NCI-H1417 treated with DMSO at 0.1 percent for 48 hours (cell line): ENCODE measurements around the gene SUMO1.
"Not testable (repeated sequence)": the region's sequence is repeated elsewhere in the genome, so short reads cannot be mapped to it uniquely, and the experiment has no call there.

Experiments
- DNase-seq: peaks from one replicate; lab custom pipeline; 2025; lab: John Stamatoyannopoulos, UW

Gene SUMO1

GRCh38 chr2:202238234-202239197 lies at the start of gene SUMO1:
Gene SUMO1, minus strand, starts transcription at chr2:202238597. Its CDS starts 146 bp downstream, at chr2:202238451.
- DNase-seq = peak; percentile 41

- DNase-seq = no peak
Observed at GRCh38 chr2:202286595-202286994, 48.2 kb upstream of the SUMO1 start.

DNA sequence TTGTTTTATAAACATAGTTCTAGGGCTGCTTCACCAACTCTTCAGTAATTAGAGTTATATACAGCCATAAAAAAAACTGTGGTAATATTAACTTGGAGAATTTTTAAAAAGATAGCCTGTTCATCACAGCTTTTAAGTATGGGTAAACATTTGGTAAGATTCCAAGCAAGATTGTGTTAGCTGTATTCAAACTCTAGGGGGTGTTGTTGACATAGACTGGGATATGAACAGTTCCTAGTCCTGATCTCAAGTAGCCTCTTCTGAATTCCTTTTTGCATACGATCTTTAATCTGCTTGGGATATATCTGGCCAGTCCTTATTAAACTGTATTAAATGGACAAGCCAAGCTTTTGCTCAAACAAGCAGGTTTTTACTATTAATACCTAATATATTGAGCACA lies 40.5 kb upstream of the SUMO1 start:
- no peak for DNase-seq

- no peak for DNase-seq
Observed at GRCh38 chr2:202278036-202278760, 39.8 kb upstream of the SUMO1 start.

GRCh38 chr2:202276078-202276720 lies 37.8 kb upstream of the SUMO1 start:
- not testable (repeated sequence) for DNase-seq

GRCh38 chr2:202270487-202270886 lies 32.1 kb upstream of the SUMO1 start:
- DNase-seq = no peak

- DNase-seq = no peak
Observed at GRCh38 chr2:202269585-202269984, 31.2 kb upstream of the SUMO1 start.

DNA sequence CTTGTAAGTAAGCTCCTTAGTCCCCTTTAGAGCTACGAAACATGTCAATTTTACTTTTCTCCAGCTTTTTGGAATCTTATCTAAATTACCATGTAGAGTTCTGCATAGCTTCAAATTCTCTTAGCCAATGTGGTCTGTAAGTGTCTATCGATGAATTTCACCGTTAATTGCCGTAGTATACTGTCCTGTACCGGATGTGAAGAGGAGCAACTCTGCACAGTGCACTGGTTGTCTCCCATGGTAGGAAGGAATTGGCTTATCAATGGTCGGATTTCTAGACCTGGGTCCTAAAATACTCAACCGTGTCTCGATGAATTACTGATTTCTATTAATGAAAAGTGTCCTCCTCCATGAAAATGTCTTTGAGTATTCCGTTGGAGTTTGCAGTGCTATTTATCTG lies 29.1 kb upstream of the SUMO1 start:
- no peak for DNase-seq

- peak; percentile 72 for DNase-seq
Observed at GRCh38 chr2:202265467-202266277, 27.3 kb upstream of the SUMO1 start, which contains the start of gene NOP58. Gene NOP58, plus strand, starts transcription at chr2:202265763. Its CDS starts 179 bp downstream, at chr2:202265942.

GRCh38 chr2:202261531-202261930 lies 23.1 kb upstream of the SUMO1 start:
- DNase-seq = no peak

GRCh38 chr2:202251494-202251893 lies 13.1 kb upstream of the SUMO1 start:
- DNase-seq = no peak

GRCh38 chr2:202249521-202250253 lies 11.3 kb upstream of the SUMO1 start:
- DNase-seq = no peak

GRCh38 chr2:202247710-202248109 lies 9.3 kb upstream of the SUMO1 start:
- DNase-seq = not testable (repeated sequence)

DNA sequence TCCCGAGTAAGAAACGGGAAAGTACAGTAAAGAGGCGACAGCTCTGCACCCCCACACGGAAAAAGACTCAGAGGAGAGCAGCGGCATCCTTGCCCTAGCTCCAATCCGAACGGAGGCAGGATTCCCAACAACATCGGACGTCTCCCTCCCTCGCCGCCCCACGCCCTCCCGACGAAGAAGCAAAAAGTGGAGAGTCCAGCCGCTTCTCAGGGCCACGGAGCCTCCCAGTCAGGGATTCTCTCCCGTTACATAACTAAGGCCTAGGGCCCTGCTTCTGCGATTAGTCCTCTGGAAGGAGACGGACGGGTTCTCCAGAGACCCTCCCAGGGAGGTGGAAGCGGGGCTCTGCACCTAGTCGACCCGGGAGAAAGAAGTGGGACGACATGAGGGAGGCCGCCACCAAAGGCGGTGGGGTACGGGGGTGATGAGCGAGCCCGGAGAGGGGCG lies 587 bp downstream of the SUMO1 start:
- no peak for DNase-seq

GRCh38 chr2:202221873-202222272 lies 16.5 kb downstream of the SUMO1 start:
- DNase-seq = no peak

- no peak for DNase-seq
Observed at GRCh38 chr2:202215179-202215578, 23.2 kb downstream of the SUMO1 start.

- DNase-seq = no peak
Observed at GRCh38 chr2:202208526-202208925, 29.9 kb downstream of the SUMO1 start.

DNA sequence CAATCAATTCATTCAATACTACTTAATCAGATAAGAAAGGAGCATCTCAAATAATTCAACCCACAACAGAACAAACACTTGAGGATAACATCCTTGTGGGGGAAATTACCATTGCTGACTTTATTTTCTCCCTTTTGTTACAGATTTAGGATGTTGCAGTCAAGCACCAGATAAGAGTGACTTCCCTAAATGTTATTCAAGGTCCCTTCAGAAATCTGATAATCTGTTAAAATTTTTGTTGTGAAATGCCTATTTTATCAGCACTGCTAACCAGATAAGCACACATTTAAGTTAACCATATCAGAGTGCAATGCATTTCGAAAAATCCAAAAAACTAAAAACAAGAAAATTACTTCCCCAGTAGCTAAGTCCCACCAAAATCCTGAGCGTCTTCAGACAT lies 33.5 kb downstream of the SUMO1 start:
- DNase-seq = no peak

DNA sequence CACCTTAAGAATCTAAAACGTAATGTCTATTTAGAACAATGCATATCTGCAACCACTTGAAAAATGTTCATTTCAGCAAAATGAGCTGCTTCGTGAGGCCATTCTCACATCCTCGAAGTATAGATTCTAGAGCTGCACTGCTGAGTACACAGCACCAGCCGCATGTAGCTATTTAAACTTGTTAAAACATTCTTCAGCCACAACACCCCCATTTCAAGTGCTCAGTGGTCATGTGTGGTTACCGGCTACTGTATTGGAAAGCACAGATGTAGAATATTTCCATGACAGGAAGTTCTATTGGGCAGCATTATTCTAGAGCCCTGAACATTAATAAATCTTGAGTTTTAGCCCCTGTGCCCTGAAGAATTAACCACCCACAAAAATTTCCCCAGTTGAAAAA lies 35.0 kb downstream of the SUMO1 start:
- no peak for DNase-seq

DNA sequence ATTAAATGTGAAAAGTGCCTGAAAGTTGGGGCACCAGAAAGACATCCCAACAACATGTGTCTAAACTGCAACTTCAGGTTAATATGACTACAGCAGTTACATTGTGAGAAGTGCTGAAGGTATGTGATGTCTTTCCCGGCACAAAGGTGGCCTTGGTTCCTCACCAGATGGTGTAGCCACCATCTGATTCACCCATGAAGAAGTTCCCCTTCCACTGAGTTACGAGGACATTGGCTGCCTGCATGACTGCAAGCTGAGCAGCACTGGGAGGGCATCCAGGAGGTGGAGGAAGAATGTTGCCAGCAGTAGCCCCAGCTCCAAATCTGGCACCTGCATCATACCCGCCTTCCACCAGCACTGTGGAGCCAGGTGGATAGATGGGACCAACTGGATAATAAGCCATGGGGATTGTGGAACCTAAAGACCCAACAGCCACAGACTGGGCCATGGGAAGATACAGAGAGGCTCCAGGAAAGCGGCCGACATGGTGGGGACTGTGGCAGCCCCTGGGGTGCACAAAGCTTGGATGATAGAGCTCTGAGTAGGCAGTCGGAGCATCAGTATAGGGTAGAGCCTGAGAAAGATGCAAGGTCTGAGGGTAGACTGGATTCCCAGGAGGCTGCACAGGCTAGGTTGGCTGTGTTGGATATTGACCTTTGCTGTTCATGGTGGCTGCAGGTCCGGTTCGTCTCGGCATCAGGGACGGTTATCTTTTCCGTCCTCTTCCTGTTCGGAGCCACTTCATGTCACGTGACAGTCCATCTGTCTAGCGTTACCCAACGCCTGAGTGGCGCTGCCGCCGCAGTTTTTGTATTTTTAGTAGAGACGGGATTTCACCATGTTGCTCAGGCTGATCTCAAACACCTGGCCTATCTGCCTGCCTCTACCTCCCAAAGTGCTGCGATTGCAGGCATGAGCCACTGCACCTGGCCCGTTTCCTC lies 36.9 kb downstream of the SUMO1 start:
- no peak for DNase-seq
